Brain microvascular endothelial cell (primary cell): ENCODE results near the gene EPN2.
A peak's percentile ranks its signal among the peaks of the same experiment; 100 is the strongest.

Experiments used
- DNase-seq: peaks from one replicate; pipeline ENCODE4 v3.0.0-alpha.2; 2020
- H3K27ac ChIP-seq: fragments of 250-450 bp; sonication (Bioruptor Pico); 2 replicates; pipeline ENCODE4 v1.5.1; 2020; ENCODE audit warnings: mild to moderate bottlenecking, moderate library complexity
- H3K27me3 ChIP-seq: fragments of 250-450 bp; sonication (Bioruptor Pico); replicated peaks from 2 replicates; pipeline ENCODE4 v1.5.1; 2020; ENCODE audit warnings: mild to moderate bottlenecking
- H3K36me3 ChIP-seq: fragments of 250-450 bp; sonication (Bioruptor Pico); replicated peaks from 2 replicates; pipeline ENCODE4 v1.5.1; 2020; ENCODE audit warnings: mild to moderate bottlenecking
- H3K4me3 ChIP-seq: 2 replicates; pipeline ENCODE4 v1.5.1; 2011; ENCODE audit warnings: low read depth, mild to moderate bottlenecking, control low read depth, low read length, moderate library complexity
- in situ Hi-C: cut with HindIII; loops from 2 replicates; pipeline ENCODE4 v1.10.0; 2017; ENCODE audit warnings: low sequenced_read_pairs, low pct_ligation_motif_present
- TF ChIP-seq, protein P1 (sequence below): IDR thresholded peaks from 2 replicates; pipeline ENCODE4 v1.5.1; 2011; ENCODE audit warnings: low read depth, mild to moderate bottlenecking, moderate library complexity, low read length, control low read depth, inconsistent platforms; ENCODE audit errors: missing control alignments

The EPN2 gene

DNA sequence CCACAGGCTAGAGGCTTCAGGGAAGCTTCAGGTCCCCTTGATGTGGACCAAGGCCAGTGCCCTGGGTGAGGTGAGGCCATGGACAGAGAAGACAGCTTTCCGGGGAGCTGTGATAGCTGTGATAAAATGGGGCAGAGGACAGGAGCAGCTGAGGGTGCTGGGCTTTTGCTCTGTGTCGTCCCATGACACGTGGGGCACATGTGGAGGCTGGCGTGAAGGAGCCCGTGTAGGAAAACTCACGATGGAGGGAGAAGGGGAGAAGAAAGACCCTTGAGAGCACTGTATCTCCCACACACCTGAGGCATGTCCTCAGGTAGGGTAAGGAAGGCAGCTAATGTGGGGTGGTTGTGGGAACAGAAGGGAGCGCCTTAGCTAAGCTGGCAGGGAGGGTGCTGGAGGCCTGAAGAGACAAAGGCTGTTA is 104.1 kb downstream of the EPN2 start:
- TF ChIP-seq, protein P1, sequence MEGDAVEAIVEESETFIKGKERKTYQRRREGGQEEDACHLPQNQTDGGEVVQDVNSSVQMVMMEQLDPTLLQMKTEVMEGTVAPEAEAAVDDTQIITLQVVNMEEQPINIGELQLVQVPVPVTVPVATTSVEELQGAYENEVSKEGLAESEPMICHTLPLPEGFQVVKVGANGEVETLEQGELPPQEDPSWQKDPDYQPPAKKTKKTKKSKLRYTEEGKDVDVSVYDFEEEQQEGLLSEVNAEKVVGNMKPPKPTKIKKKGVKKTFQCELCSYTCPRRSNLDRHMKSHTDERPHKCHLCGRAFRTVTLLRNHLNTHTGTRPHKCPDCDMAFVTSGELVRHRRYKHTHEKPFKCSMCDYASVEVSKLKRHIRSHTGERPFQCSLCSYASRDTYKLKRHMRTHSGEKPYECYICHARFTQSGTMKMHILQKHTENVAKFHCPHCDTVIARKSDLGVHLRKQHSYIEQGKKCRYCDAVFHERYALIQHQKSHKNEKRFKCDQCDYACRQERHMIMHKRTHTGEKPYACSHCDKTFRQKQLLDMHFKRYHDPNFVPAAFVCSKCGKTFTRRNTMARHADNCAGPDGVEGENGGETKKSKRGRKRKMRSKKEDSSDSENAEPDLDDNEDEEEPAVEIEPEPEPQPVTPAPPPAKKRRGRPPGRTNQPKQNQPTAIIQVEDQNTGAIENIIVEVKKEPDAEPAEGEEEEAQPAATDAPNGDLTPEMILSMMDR = no peak
- H3K27ac ChIP-seq = no peak overlapping the region
- no peaks in the 10 kb centered on the region for H3K36me3 ChIP-seq
- H3K27me3 ChIP-seq = no peaks in the 10 kb centered on the region
- in situ Hi-C loops = no loop called here
- no peak overlapping the region for H3K4me3 ChIP-seq
- no peak for DNase-seq

DNA sequence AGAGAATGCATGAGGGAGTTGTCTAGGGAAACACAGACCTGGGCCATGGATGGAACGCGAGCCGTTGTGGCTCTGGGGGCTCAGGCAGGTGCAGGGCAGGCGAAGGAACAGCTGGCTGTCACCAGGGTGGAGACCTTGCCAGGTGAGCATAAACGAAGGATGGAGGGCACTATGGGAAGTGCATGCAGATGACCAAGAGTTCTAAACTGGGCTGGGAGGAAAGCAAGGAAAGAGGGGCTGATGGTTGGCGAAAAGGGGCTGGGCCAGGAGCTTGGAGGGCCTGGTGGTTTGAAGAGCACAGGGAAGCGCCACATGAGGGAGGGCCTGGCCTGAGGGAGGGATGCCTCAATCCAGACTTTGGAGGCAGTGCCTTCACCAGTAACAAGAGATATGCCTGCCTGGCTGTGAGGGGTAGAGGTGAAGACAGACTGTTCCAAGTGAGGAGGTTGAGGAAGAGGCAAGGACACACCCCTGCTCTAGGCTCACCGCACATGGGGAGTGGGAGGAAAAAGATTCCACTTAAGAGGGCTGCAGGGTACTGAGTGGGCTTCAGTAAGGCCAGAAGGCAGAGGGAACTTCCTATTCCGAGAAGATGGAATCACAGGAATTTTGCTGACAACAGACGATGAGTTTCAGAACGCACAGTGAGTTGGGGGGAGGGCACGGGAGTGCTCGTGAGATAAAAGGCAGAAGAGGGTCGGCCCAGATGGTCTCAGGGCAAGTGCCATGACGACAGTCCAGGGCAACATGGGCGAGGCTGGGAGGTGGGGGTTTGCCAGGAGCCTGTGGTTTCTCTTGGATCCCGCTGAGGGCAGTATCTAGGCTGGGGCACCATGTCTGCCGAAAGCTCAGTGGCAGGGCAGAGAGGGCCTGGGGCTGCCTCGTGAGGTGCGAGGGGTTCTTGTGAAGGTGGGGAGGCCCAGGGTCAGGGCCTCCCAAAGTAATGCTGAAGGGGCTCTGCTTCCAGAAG is 104.8 kb downstream of the EPN2 start:
- in situ Hi-C loops = no loop called here
- no peak for DNase-seq
- TF ChIP-seq, protein P1 = no peak
- Histone ChIP-seq H3K36me3 (no peaks in the 10 kb centered on the region), H3K27me3 (no peaks in the 10 kb centered on the region), H3K27ac (no peak overlapping the region), H3K4me3 (no peak overlapping the region)

DNA sequence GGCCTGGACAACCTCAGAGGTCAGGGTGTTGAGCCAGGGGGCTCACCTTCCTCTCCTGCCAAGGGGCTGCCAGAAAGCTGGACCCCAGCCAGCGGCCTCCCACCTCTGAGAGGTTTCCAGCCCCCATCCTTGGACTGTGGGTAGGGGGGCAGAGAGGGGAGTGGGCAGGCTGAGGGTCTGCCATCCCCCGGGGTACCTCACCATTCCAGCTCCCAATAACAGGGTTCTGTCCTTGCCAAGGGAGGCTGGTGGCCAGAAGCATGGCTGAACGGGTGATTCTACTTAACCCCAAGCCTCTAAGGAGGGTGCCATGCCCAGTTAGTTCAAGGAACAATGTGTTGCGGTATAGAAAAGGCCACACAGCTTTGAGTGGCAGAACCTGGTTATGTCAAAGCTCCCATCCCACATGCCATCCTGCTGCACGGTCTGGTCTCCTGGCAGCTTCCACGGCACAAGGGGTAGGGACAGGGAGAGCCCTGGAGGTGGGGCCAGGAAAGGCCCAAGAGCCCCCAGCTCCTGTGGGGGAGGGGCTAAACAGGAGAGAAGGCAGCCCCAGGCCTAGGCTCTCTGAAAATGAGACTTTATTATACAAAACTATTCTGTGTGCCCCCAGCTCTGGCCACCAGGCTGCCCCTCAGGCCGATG is 105.6 kb downstream of the EPN2 start:
- no peak for DNase-seq
- H3K4me3 ChIP-seq = no peak overlapping the region
- no peaks in the 10 kb centered on the region for H3K27me3 ChIP-seq
- H3K36me3 ChIP-seq = no peaks in the 10 kb centered on the region
- TF ChIP-seq, protein P1 = peak; percentile 4
- no peak overlapping the region for H3K27ac ChIP-seq
- in situ Hi-C loops = no loop called here

DNA sequence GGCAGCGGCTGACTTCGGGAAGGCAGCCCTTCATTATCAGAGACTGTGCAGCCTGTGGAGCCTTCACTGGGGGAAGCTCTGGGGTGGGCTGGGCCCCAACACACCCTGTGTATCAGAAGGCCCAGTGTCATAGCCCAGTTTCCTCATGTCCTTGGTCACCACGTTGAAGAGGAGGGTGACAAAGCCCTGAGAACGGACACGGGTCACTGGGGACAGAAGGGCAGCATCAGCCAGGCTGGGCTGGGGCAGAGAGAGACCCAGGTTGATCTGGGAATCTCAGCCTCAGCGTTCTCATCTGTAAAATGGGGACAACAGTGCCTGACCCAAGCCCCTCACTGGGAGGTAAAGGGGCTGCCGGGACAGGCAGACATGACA is 106.1 kb downstream of the EPN2 start:
- H3K27ac ChIP-seq = no peak overlapping the region
- in situ Hi-C loops = no loop called here
- H3K27me3 ChIP-seq = no peaks in the 10 kb centered on the region
- no peak for DNase-seq
- H3K4me3 ChIP-seq = no peak overlapping the region
- TF ChIP-seq, protein P1 = no peak
- H3K36me3 ChIP-seq = no peaks in the 10 kb centered on the region

DNA sequence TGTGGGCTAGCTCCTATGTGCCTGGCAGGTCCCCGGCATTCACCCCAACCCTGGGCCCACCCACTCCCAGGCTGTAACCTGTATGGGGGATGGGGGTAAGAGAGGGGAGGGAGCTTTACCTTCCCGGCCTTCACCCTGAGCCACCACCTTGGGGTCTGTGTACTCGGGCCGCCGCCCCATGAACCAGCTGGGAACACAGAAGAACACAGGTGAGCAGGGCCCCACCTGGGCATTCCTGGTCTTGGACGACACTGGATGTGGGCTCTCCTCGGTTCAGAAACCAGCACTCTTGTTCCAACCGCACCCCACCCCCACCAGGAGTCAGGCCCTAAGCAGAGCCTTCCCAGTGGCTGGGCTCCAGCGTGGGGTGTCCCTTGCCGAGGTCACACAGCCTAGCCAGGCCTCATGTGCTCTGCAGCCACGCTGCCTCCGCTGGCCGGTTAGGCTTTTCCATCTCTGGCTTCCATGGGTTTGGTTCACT is 106.5 kb downstream of the EPN2 start:
- Histone ChIP-seq H3K27me3 (no peaks in the 10 kb centered on the region), H3K36me3 (no peaks in the 10 kb centered on the region), H3K27ac (no peak overlapping the region), H3K4me3 (no peak overlapping the region)
- TF ChIP-seq, protein P1 = peak; percentile 18
- in situ Hi-C loops = no loop called here
- no peak for DNase-seq
